RCC 7860 (cell line): Measurements from ENCODE around the gene HOXA10.
A peak's percentile ranks its signal among the peaks of the same experiment; 100 is the strongest.

Source experiments
- DNase-seq: peaks from one replicate; pipeline ENCODE4 v3.0.0-alpha.2; 2015; ENCODE audit warnings: low spot score
- FAIRE-seq: peaks from 2 replicates; lab custom pipeline; 2012; peaks lifted over from hg19 to GRCh38; lab: Jason Lieb, UNC

The HOXA10 gene

GRCh38 chr7:27157702-27158431 is 16.3 kb downstream of the HOXA10 start:
- FAIRE-seq (no peak), DNase-seq (no peak)

- FAIRE-seq (no peak), DNase-seq (no peak)
Observed at GRCh38 chr7:27156916-27157701, 17.0 kb downstream of the HOXA10 start.

- no peak for FAIRE-seq
- DNase-seq = peak; percentile 3
Observed at GRCh38 chr7:27156508-27156898, 17.6 kb downstream of the HOXA10 start, which contains the start of gene HOXA7. Gene HOXA7 (minus strand): TSS chr7:27156675. CDS start chr7:27156545, 130 bp downstream.

GRCh38 chr7:27155816-27156507 is 18.2 kb downstream of the HOXA10 start:
- DNase-seq (no peak), FAIRE-seq (no peak)

- DNase-seq (peak; percentile 34), FAIRE-seq (no peak)
Observed at GRCh38 chr7:27154901-27155815, 19.0 kb downstream of the HOXA10 start.

GRCh38 chr7:27154369-27154768 is 19.8 kb downstream of the HOXA10 start:
- DNase-seq = no peak
- FAIRE-seq = no peak

GRCh38 chr7:27153526-27153925 is 20.6 kb downstream of the HOXA10 start:
- FAIRE-seq (no peak), DNase-seq (no peak)

GRCh38 chr7:27152816-27153442 is 21.2 kb downstream of the HOXA10 start:
- DNase-seq (no peak), FAIRE-seq (no peak)

- DNase-seq (no peak), FAIRE-seq (no peak)
Observed at GRCh38 chr7:27151931-27152815, 21.9 kb downstream of the HOXA10 start, which contains the start of gene HOXA3. Gene HOXA3 (minus strand): TSS chr7:27152583. CDS start chr7:27110640, 41,943 bp downstream.

- no peak for DNase-seq
- no peak for FAIRE-seq
Observed at GRCh38 chr7:27151341-27151930, 22.7 kb downstream of the HOXA10 start.

GRCh38 chr7:27150568-27151340 is 23.4 kb downstream of the HOXA10 start:
- DNase-seq (peak; percentile 62), FAIRE-seq (no peak)

- FAIRE-seq (peak; percentile 50), DNase-seq (no peak)
Observed at GRCh38 chr7:27149842-27150567, 24.1 kb downstream of the HOXA10 start.

GRCh38 chr7:27148756-27149641 is 25.1 kb downstream of the HOXA10 start:
- peak; percentile 34 for DNase-seq
- peak; percentile 42 for FAIRE-seq

GRCh38 chr7:27148031-27148755 is 25.9 kb downstream of the HOXA10 start:
- peak; percentile 81 for FAIRE-seq
- DNase-seq = peak; percentile 68
